Endothelial cell of umbilical vein (primary cell): ENCODE measurements around the gene GARIN5A. TPM values are rescaled to one million over a fixed set of nuclear protein-coding genes. Genes with fewer than 3 reads are reported as not detected.

Experiments
- BruUV-seq: library from RNA; stranded (reverse); fragments of 400-500 nt; replicated peaks from 2 replicates; lab custom pipeline; 2021; lab: Mats Ljungman, UMichigan
- CTCF ChIA-PET: fragments of 300-600, 350-600 bp; sonication (Branson Sonifier 250); formaldehyde crosslinking; loops from one replicate; lab custom pipeline; 2021; ENCODE audit warnings: antibody characterized with exemption, inconsistent platforms; lab: Charles Lee
- POLR2A ChIA-PET: fragments of 300-600, 350-600 bp; sonication (Branson Sonifier 250); formaldehyde crosslinking; loops from one replicate; lab custom pipeline; 2021; ENCODE audit warnings: antibody characterized with exemption, inconsistent platforms; lab: Charles Lee
- DNase-seq: peaks from one replicate; pipeline ENCODE4 v3.0.0-alpha.2; 2011; ENCODE audit warnings: low read depth, low spot score
- FAIRE-seq: peaks from 2 replicates; lab custom pipeline; 2011; peaks lifted over from hg19 to GRCh38; lab: Jason Lieb, UNC
- H2AFZ ChIP-seq: 2 replicates; pipeline ENCODE4 v1.6.0; 2012; ENCODE audit warnings: low read depth, low read length, control low read depth, inconsistent platforms
- H3K27ac ChIP-seq: 2 replicates; pipeline ENCODE4 v1.5.1; 2011; ENCODE audit warnings: low read depth, mild to moderate bottlenecking, control low read depth, low read length, moderate library complexity; ENCODE audit not compliant: insufficient read depth
- H3K27me3 ChIP-seq, 2 experiments: 2 replicates each; pipeline versions ENCODE4 v1.6.0 to v1.6.1; 2011; ENCODE audit warnings: low read length in 2 of 2, mixed read lengths in 1 of 2; ENCODE audit not compliant: control insufficient read depth in 2 of 2, insufficient read depth in 2 of 2
- H3K36me3 ChIP-seq, 2 experiments: 2 replicates in 1 of 2; 3 replicates in 1 of 2; pipeline ENCODE4 v1.5.1; 2011; ENCODE audit warnings: low read length in 2 of 2, mild to moderate bottlenecking in 1 of 2, moderate library complexity in 1 of 2; ENCODE audit not compliant: control insufficient read depth in 2 of 2, insufficient read depth in 2 of 2; ENCODE audit errors: extremely low read depth in 1 of 2
- H3K4me1 ChIP-seq: 3 replicates; pipeline ENCODE4 v1.5.1; 2011; ENCODE audit warnings: mild to moderate bottlenecking, low read length; ENCODE audit not compliant: control insufficient read depth, insufficient read depth; ENCODE audit errors: extremely low read depth
- H3K4me2 ChIP-seq: 2 replicates; pipeline ENCODE4 v1.6.1; 2011; ENCODE audit warnings: low read length, control low read depth, mixed read lengths; ENCODE audit not compliant: insufficient read depth
- H3K4me3 ChIP-seq, 3 experiments: fragments of 200-600 bp in 1 of 3; sonication (generic), shearing (Covaris generic) in 1 of 3; replicated peaks in 1 of 3; 2 replicates each; pipeline ENCODE4 v1.5.1; 2011 to 2016; ENCODE audit warnings: control low read depth in 3 of 3, low read length in 3 of 3, mild to moderate bottlenecking in 2 of 3, inconsistent platforms in 1 of 3, low read depth in 1 of 3, moderate library complexity in 1 of 3; ENCODE audit not compliant: insufficient read depth in 1 of 3
- H3K79me2 ChIP-seq: 2 replicates; pipeline ENCODE4 v1.6.0; 2012; ENCODE audit warnings: low read length, inconsistent platforms; ENCODE audit not compliant: control insufficient read depth, insufficient read depth
- H3K9ac ChIP-seq: replicated peaks from 2 replicates; pipeline ENCODE3; 2011; ENCODE audit warnings: low read length, control low read depth; ENCODE audit not compliant: insufficient read depth; ENCODE audit errors: extremely low read depth
- H3K9me1 ChIP-seq: replicated peaks from 3 replicates; pipeline ENCODE4 v1.6.0; 2011; ENCODE audit warnings: mild to moderate bottlenecking, low read length; ENCODE audit not compliant: control insufficient read depth, insufficient read depth; ENCODE audit errors: extremely low read depth
- H3K9me3 ChIP-seq: replicated peaks from 2 replicates; pipeline ENCODE4 v1.5.1; 2012; ENCODE audit warnings: low read length, inconsistent platforms; ENCODE audit not compliant: control insufficient read depth, insufficient read depth
- H4K20me1 ChIP-seq: replicated peaks from 2 replicates; pipeline ENCODE3; 2011; ENCODE audit warnings: mild to moderate bottlenecking, low read length; ENCODE audit not compliant: control insufficient read depth, insufficient read depth; ENCODE audit errors: extremely low read depth
- EZH2 ChIP-seq: IDR thresholded peaks from 2 replicates; pipeline ENCODE4 v1.6.1; 2012; ENCODE audit warnings: borderline replicate concordance, low read depth, mild to moderate bottlenecking, moderate library complexity, low read length, inconsistent platforms; ENCODE audit not compliant: severe bottlenecking
- FOS ChIP-seq: IDR thresholded peaks from 2 replicates; pipeline ENCODE4 v1.6.1; 2011; ENCODE audit warnings: mild to moderate bottlenecking, low read length, moderate library complexity, borderline replicate concordance; ENCODE audit not compliant: insufficient read depth
- GATA2 ChIP-seq: IDR thresholded peaks from 2 replicates; pipeline ENCODE4 v1.7.0; 2011; ENCODE audit warnings: low read depth, mild to moderate bottlenecking, moderate library complexity, mixed read lengths, low read length; ENCODE audit not compliant: insufficient read length, insufficient read depth
- JUN ChIP-seq: IDR thresholded peaks from 2 replicates; pipeline ENCODE4 v1.6.1; 2011; ENCODE audit warnings: borderline replicate concordance, low read depth; ENCODE audit not compliant: insufficient read length, insufficient read depth
- MAX ChIP-seq: IDR thresholded peaks from 2 replicates; pipeline ENCODE4 v1.6.1; 2011; ENCODE audit not compliant: insufficient read depth, insufficient read length
- MYC ChIP-seq: IDR thresholded peaks from one replicate; pipeline ENCODE4 v1.6.1; 2011; ENCODE audit warnings: mild to moderate bottlenecking, low read depth, low read length
- POLR2A ChIP-seq: IDR thresholded peaks from 2 replicates; pipeline ENCODE4 v1.6.1; 2012; ENCODE audit warnings: low read depth, mild to moderate bottlenecking, control low read depth, low read length
- POLR2AphosphoS5 ChIP-seq: IDR thresholded peaks from 2 replicates; pipeline ENCODE4 v1.6.1; 2012; ENCODE audit warnings: low read depth, mild to moderate bottlenecking, control low read depth, low read length, moderate library complexity; ENCODE audit not compliant: insufficient read depth
- dilution Hi-C: fragments of 300-500 bp; cut with MboI; formaldehyde crosslinking; loops from one replicate; pipeline ENCODE4 v1.15.0; 2019; ENCODE audit warnings: low sequenced_read_pairs; ENCODE audit not compliant: extremely low pct_ligation_motif_present
- intact Hi-C: fragments of 100-400 bp; cut with micrococcal nuclease; formaldehyde crosslinking; loops from one replicate; pipeline ENCODE4 v1.10.0; 2022
- polyA plus RNA-seq, 4 experiments: library from polyadenylated mRNA; depleted of rRNA in 3 of 4; stranded (reverse) in 3 of 4; unstranded in 1 of 4; fragments of >200 nt; gene quantifications; 2 replicates each; pipeline versions ENCODE4 v1.2.1 to v1.2.3, GENCODE V29; 2011 to 2012; ENCODE audit warnings: missing spikeins in 1 of 4
- total RNA-seq: library from RNA; stranded (reverse); gene quantifications from 2 replicates; pipeline ENCODE4 v1.2.3, GENCODE V29; 2021
- TF ChIP-seq, protein P1 (sequence below), 2 donors: IDR thresholded peaks; 1 replicate in 1 of 2; 2 replicates in 1 of 2; pipeline ENCODE4 v1.5.1; 2011; ENCODE audit warnings: low read length in 2 of 2, mild to moderate bottlenecking in 2 of 2, moderate library complexity in 2 of 2, control low read depth in 1 of 2, inconsistent platforms in 1 of 2, low read depth in 1 of 2; ENCODE audit not compliant: insufficient read depth in 1 of 2; ENCODE audit errors: extremely low read depth in 1 of 2

GARIN5A gene
- total and polyA plus RNA-seq, 2 donors (not counting 3 experiments of a cell fraction or from before 2014, with no cell fraction given): 0.44 to 0.76 TPM

GRCh38 chr19:50500753-50501151 lies 24.1 kb upstream of the GARIN5A start:
- Histone ChIP-seq H3K9ac (no peak overlapping the region), H3K9me3 (no peaks in the 10 kb centered on the region), H3K36me3 (no peaks in the 10 kb centered on the region), H4K20me1 (no peaks in the 10 kb centered on the region), H3K4me3 (no peak overlapping the region), H3K27me3 (no peaks in the 10 kb centered on the region), H3K4me2 (no peak overlapping the region), H3K4me1 (no peaks in the 10 kb centered on the region), H3K9me1 (no peaks in the 10 kb centered on the region), H3K27ac (no peak overlapping the region), H3K79me2 (no peaks in the 10 kb centered on the region), H2AFZ (no peak overlapping the region)
- BruUV-seq: no TSS peak
- TF ChIP-seq, protein P1, sequence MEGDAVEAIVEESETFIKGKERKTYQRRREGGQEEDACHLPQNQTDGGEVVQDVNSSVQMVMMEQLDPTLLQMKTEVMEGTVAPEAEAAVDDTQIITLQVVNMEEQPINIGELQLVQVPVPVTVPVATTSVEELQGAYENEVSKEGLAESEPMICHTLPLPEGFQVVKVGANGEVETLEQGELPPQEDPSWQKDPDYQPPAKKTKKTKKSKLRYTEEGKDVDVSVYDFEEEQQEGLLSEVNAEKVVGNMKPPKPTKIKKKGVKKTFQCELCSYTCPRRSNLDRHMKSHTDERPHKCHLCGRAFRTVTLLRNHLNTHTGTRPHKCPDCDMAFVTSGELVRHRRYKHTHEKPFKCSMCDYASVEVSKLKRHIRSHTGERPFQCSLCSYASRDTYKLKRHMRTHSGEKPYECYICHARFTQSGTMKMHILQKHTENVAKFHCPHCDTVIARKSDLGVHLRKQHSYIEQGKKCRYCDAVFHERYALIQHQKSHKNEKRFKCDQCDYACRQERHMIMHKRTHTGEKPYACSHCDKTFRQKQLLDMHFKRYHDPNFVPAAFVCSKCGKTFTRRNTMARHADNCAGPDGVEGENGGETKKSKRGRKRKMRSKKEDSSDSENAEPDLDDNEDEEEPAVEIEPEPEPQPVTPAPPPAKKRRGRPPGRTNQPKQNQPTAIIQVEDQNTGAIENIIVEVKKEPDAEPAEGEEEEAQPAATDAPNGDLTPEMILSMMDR (IDR thresholded peaks at IDR 0.05; ENCODE audit: extremely low read depth in 1 of 2, insufficient read depth in 1 of 2, low read depth in 1 of 2, low read length in 2 of 2): no peak
- TF ChIP-seq POLR2AphosphoS5 (no peak), MAX (no peak), EZH2 (no peak), POLR2A (no peak), JUN (no peak), FOS (no peak), GATA2 (no peak), MYC (no peak)
- DNase-seq (no peak), FAIRE-seq (no peak)
- CTCF ChIA-PET: interaction anchor here (0.8 kb wide), 1 partner anchor 421 kb away, joined by 4 read pairs; no protein-coding TSS in a partner anchor
- POLR2A ChIA-PET: interaction anchor here (0.6 kb wide), 1 partner anchor 138 kb away, joined by 3 read pairs; no protein-coding TSS in a partner anchor
- dilution Hi-C loops (no loop called here), intact Hi-C loops (no loop called here)
